Measurements from ENCODE around the gene PCDHGA6. TPM values are rescaled to one million over a fixed set of nuclear protein-coding genes. Genes with fewer than 3 reads are reported as not detected.
"Not testable (repeated sequence)": the region's sequence is repeated elsewhere in the genome, so short reads cannot be mapped to it uniquely, and the experiment has no call there.

PCDHGA6 gene
- 1 to 10 TPM in 3 of 4 donors, under 1 TPM in 1; 0.83 to 1.6 (median 1.6) TPM for total RNA-seq

DNA sequence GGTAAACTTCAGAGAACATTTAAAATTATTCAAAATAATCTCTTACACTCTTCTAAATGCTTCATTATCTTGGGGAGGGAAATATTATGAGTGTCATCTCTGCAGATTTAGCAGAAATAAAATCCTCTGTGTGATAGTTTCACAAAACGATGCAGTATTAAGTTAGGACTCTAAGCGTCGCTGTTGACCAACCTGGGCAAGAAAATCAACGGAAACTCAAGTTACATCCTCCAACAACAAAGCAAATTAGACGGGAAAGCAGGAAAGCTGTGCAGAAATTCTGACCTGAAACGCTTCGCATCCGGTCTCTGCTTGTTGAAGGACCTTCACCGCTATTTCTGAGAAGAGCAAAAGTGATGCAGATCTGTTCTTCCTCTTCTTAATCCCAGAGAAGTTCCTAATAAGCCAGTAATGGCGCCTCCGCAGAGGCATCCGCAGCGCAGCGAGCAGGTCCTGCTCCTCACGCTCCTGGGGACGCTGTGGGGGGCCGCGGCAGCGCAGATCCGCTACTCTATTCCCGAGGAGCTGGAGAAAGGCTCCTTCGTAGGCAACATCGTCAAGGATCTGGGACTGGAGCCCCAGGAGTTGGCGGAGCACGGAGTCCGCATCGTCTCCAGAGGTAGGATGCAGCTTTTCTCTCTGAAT lies at the start of gene PCDHGA6:
Gene PCDHGA6, plus strand, starts transcription at position 219 of the 645 bp plus-strand sequence. Its CDS starts 193 bp downstream, at position 412.
- no peak for ATAC-seq
- peaks cover 0 to 4% of the 10 kb centered on the region in 2 donors for H3K4me1 ChIP-seq
- H3K4me3 ChIP-seq: peak within 1 kb of the TSS; percentile 23 to 53 (median 42)
- in situ Hi-C loops (cut with MboI; ENCODE audit: low sequenced_read_pairs in 4 of 4): no loop called here
- DNase-seq: no peak
- intact Hi-C loops (cut with DNase I; ENCODE audit: low total_unique reads): loop anchor here (5.0 kb wide), 1 partner anchor 39 kb away; the partner anchor contains the start of gene PCDHGA10
- H3K27ac ChIP-seq: no peak within 1 kb of the TSS
- H3K27me3 ChIP-seq: peaks cover 0 to 11% (median 8%) of the 10 kb centered on the region in 3 donors
- H3K36me3 ChIP-seq: no peaks in the 10 kb centered on the region
- TF ChIP-seq POLR2A (IDR thresholded peaks at IDR 0.05): no peak
- TF ChIP-seq, protein P1, sequence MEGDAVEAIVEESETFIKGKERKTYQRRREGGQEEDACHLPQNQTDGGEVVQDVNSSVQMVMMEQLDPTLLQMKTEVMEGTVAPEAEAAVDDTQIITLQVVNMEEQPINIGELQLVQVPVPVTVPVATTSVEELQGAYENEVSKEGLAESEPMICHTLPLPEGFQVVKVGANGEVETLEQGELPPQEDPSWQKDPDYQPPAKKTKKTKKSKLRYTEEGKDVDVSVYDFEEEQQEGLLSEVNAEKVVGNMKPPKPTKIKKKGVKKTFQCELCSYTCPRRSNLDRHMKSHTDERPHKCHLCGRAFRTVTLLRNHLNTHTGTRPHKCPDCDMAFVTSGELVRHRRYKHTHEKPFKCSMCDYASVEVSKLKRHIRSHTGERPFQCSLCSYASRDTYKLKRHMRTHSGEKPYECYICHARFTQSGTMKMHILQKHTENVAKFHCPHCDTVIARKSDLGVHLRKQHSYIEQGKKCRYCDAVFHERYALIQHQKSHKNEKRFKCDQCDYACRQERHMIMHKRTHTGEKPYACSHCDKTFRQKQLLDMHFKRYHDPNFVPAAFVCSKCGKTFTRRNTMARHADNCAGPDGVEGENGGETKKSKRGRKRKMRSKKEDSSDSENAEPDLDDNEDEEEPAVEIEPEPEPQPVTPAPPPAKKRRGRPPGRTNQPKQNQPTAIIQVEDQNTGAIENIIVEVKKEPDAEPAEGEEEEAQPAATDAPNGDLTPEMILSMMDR (IDR thresholded peaks at IDR 0.05 in 4 of 5, conservative IDR thresholded peaks at IDR 0.05 in 1 of 5): peak in 3 of 5 experiments; percentile 41 to 55 (median 45)
- peaks cover 0 to 13% (median 4%) of the 10 kb centered on the region in 3 donors for H3K9me3 ChIP-seq

DNA sequence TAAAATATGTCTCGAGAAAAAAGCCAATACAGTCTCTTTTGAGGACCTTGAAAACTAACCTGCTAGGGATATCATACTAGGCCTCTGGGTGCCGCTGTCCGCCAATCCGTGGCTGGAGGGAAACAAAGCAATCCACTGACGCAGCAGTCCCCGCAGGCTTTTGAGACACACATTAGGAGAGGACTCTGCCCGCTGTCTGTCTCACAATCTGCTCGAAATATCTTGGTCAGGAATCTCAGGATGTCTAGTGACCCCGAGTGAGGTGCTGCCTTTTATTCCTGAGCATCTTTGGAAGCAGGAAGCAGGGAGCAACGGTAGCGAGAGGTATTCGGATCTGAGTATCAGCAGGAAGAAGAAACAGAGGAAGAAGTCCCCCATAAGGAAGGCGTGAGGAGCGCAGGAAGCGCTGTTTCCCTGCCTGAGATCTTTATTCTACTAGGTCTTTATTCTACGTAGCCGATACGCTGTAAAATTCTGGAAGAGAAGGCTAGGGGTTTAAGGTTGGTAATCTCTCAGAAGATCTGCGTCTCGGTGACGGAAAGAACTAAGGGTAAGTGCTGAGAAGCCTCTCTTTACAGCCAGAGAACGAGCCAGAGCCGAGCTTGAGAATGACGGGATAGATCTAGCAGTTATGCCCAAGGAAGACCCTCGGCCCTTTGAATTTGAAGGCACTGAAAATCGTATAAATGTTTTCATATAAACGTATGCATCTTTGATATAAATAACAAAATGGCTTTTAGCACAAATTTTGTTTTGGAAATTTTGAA lies 47.4 kb upstream of the PCDHGA6 start:
- peak; percentile 53 to 64 for TF ChIP-seq POLR2A (IDR thresholded peaks at IDR 0.05)
- TF ChIP-seq, protein P1 (IDR thresholded peaks at IDR 0.05 in 4 of 5, conservative IDR thresholded peaks at IDR 0.05 in 1 of 5): peak; percentile 49 to 79 (median 65)
- in situ Hi-C loops (cut with MboI; ENCODE audit: low sequenced_read_pairs in 4 of 4): loop anchor here in 2 of 4 donors (10.0 kb wide), 1 partner anchor 239 kb away; no protein-coding TSS in a partner anchor
- intact Hi-C loops (cut with DNase I; ENCODE audit: low total_unique reads): loop anchor here (10.0 kb wide), 1 partner anchor 599 kb away; the partner anchor contains the start of gene DELE1
- peak overlapping the region; percentile 49 to 75 (median 67) for H3K4me3 ChIP-seq
- H3K27ac ChIP-seq: peak overlapping the region; percentile 83 to 91 (median 88)
- no peaks in the 10 kb centered on the region for H3K36me3 ChIP-seq
- H3K9me3 ChIP-seq: no peaks in the 10 kb centered on the region
- peaks cover 16 to 18% of the 10 kb centered on the region in 2 donors for H3K4me1 ChIP-seq
- DNase-seq (peak; percentile 51 to 80), ATAC-seq (peak; percentile 94 to 95)
- H3K27me3 ChIP-seq: no peaks in the 10 kb centered on the region

DNA sequence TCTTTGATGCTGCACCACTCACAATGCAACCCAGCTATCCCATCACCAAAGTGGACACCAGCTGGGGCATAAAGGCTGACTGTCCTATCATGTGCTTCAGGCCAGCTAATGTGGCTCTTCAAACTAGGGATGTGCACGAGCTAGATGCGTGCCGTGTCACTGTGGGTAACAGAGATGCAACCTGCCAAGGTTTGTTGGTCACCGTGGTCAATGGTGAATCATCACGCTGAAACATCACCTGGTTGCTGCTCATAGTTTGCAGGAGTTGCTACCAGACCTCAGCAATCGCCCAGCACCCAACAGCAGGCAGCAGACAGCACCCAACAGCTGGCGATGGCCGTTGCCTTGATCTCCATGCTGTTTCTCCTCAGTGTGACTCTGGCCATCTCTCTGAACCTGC lies 45.5 kb upstream of the PCDHGA6 start:
- Histone ChIP-seq H3K4me1 (peaks cover 6 to 7% of the 10 kb centered on the region in 2 donors), H3K4me3 (no peak overlapping the region), H3K9me3 (no peaks in the 10 kb centered on the region), H3K36me3 (no peaks in the 10 kb centered on the region), H3K27ac (no peak overlapping the region), H3K27me3 (peaks cover 0 to 3% (median 0%) of the 10 kb centered on the region in 3 donors)
- ATAC-seq: no peak
- no peak for DNase-seq
- in situ Hi-C loops (cut with MboI; ENCODE audit: low sequenced_read_pairs in 4 of 4): loop anchor here in 2 of 4 donors (10.0 kb wide), 1 partner anchor 237 kb away; no protein-coding TSS in a partner anchor
- TF ChIP-seq, protein P1 (IDR thresholded peaks at IDR 0.05 in 4 of 5, conservative IDR thresholded peaks at IDR 0.05 in 1 of 5): no peak
- TF ChIP-seq POLR2A (IDR thresholded peaks at IDR 0.05): no peak
- intact Hi-C loops (cut with DNase I; ENCODE audit: low total_unique reads): loop anchor here (10.0 kb wide), 1 partner anchor 597 kb away; the partner anchor contains the start of gene DELE1

DNA sequence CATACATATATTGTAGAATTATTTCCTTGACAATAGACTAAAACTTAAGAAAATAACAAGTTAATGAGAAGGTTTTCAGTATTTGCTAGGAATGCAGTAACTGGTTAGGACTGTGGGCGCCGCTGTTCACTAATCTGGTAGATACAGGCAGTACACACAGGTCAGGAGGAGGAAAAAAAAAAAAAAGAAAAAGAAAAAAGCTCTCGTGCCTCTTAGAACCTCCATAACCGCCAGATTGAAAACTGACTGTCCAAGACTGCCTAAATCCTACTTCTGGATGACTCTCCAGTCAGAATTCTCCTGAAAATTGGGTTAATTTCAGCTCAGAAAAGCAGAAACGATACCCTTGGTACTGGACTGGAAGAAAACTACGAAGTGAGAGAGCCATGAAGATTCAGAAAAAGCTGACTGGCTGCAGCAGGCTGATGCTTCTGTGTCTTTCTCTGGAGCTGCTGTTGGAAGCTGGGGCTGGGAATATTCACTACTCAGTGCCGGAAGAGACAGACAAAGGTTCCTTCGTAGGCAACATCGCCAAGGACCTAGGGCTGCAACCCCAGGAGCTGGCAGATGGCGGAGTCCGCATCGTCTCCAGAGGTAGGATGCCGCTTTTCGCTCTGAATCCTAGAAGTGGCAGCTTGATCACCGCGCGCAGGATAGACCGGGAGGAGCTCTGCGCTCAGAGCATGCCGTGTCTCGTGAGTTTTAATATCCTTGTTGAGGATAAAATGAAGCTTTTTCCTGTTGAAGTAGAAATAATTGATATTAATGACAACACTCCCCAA lies 43.2 kb upstream of the PCDHGA6 start, which contains the start of gene PCDHGA1:
Gene PCDHGA1, plus strand, starts transcription at position 216 of the 782 bp plus-strand sequence.
- intact Hi-C loops (cut with DNase I; ENCODE audit: low total_unique reads): no loop called here
- Histone ChIP-seq H3K4me3 (peak within 1 kb of the TSS; percentile 29 to 49 (median 38)), H3K27me3 (peaks cover 0 to 10% (median 0%) of the 10 kb centered on the region in 3 donors), H3K4me1 (peaks cover 6 to 7% of the 10 kb centered on the region in 2 donors), H3K9me3 (no peaks in the 10 kb centered on the region), H3K36me3 (no peaks in the 10 kb centered on the region), H3K27ac (peak within 1 kb of the TSS; percentile 16 to 61 (median 42))
- TF ChIP-seq, protein P1 (IDR thresholded peaks at IDR 0.05 in 4 of 5, conservative IDR thresholded peaks at IDR 0.05 in 1 of 5): peak in 4 of 5 experiments; percentile 9 to 63 (median 26)
- no peak for TF ChIP-seq POLR2A (IDR thresholded peaks at IDR 0.05)
- DNase-seq (no peak), ATAC-seq (peak in 1 of 2 donors; percentile 42)
- in situ Hi-C loops (cut with MboI; ENCODE audit: low sequenced_read_pairs in 4 of 4): no loop called here

GRCh38 chr5:141332571-141332970 lies 41.1 kb upstream of the PCDHGA6 start:
- H3K36me3 ChIP-seq; intact Hi-C loops (cut with DNase I; ENCODE audit: low total_unique reads); H3K4me1 ChIP-seq; ATAC-seq; H3K27me3 ChIP-seq; H3K27ac ChIP-seq; in situ Hi-C loops (cut with MboI; ENCODE audit: low sequenced_read_pairs in 4 of 4); DNase-seq; H3K4me3 ChIP-seq; H3K9me3 ChIP-seq: not testable (repeated sequence)
